GM12872 (cell line): ENCODE results near the gene FGF18.
A peak's percentile ranks its signal among the peaks of the same experiment; 100 is the strongest.

Experiments used
- CTCF ChIP-seq: IDR thresholded peaks from 3 replicates; pipeline ENCODE4 v1.5.1; 2011; ENCODE audit warnings: low read depth, mild to moderate bottlenecking, low read length, moderate library complexity; ENCODE audit not compliant: insufficient read depth

FGF18 gene

GRCh38 chr5:171484460-171484899 lies 65.0 kb downstream of the FGF18 start:
- TF ChIP-seq CTCF: peak; percentile 78

GRCh38 chr5:171485668-171486067 lies 66.2 kb downstream of the FGF18 start:
- TF ChIP-seq CTCF: no peak

- no peak for TF ChIP-seq CTCF
Measured at GRCh38 chr5:171486613-171487012, 67.2 kb downstream of the FGF18 start.

GRCh38 chr5:171488876-171489275 lies 69.4 kb downstream of the FGF18 start:
- TF ChIP-seq CTCF: no peak

- TF ChIP-seq CTCF: no peak
Measured at GRCh38 chr5:171492781-171493180, 73.3 kb downstream of the FGF18 start.

GRCh38 chr5:171493646-171494393 lies 74.4 kb downstream of the FGF18 start:
- TF ChIP-seq CTCF: no peak

GRCh38 chr5:171494452-171495121 lies 75.1 kb downstream of the FGF18 start:
- TF ChIP-seq CTCF: no peak
